HEK293 (cell line): Measurements from ENCODE around the gene RAPGEFL1.

Source experiments
- ATF2 ChIP-seq: fragments of 450-650 bp; formaldehyde crosslinking; IDR thresholded peaks from 2 replicates; pipeline ENCODE4 v1.5.1; 2016; ENCODE audit warnings: missing biosample characterization, missing genetic modification characterization, low read depth
- CTCF ChIP-seq: fragments of 450-650 bp; formaldehyde crosslinking; IDR thresholded peaks from 2 replicates; pipeline ENCODE4 v1.5.1; 2016; ENCODE audit warnings: missing biosample characterization, missing genetic modification characterization
- KLF1 ChIP-seq: fragments of 450-650 bp; formaldehyde crosslinking; IDR thresholded peaks from 2 replicates; pipeline ENCODE4 v1.5.1; 2016; ENCODE audit warnings: missing biosample characterization, missing genetic modification characterization
- PRDM10 ChIP-seq: fragments of 450-650 bp; formaldehyde crosslinking; IDR thresholded peaks from 2 replicates; pipeline ENCODE4 v1.5.1; 2016; ENCODE audit warnings: missing biosample characterization, missing genetic modification characterization
- YY1 ChIP-seq: fragments of 450-650 bp; formaldehyde crosslinking; IDR thresholded peaks from 2 replicates; pipeline ENCODE4 v1.5.1; 2018; ENCODE audit warnings: missing biosample characterization, missing genetic modification characterization
- ZBTB11 ChIP-seq: fragments of 450-650 bp; formaldehyde crosslinking; conservative IDR thresholded peaks from 2 replicates; pipeline ENCODE4 v1.5.1; 2016; ENCODE audit warnings: low read depth, missing biosample characterization, missing genetic modification characterization
- ZNF19 ChIP-seq: fragments of 450-650 bp; formaldehyde crosslinking; IDR thresholded peaks from 2 replicates; pipeline ENCODE4; 2016; ENCODE audit warnings: missing biosample characterization, missing genetic modification characterization, low read depth
- ZNF239 ChIP-seq: fragments of 450-650 bp; formaldehyde crosslinking; IDR thresholded peaks from 2 replicates; pipeline ENCODE4 v1.5.1; 2016; ENCODE audit warnings: missing biosample characterization, missing genetic modification characterization
- ZNF416 ChIP-seq: fragments of 450-650 bp; formaldehyde crosslinking; IDR thresholded peaks from 2 replicates; pipeline ENCODE4 v1.5.1; 2016; ENCODE audit warnings: missing biosample characterization, missing genetic modification characterization
- ZNF549 ChIP-seq: fragments of 450-650 bp; IDR thresholded peaks from 2 replicates; pipeline ENCODE4 v1.5.1; 2018; ENCODE audit warnings: missing biosample characterization, missing genetic modification characterization, mild to moderate bottlenecking, inconsistent platforms, moderate library complexity
- ZNF768 ChIP-seq: fragments of 450-650 bp; formaldehyde crosslinking; IDR thresholded peaks from 2 replicates; pipeline ENCODE4 v1.5.1; 2018; ENCODE audit warnings: missing biosample characterization, mild to moderate bottlenecking, missing genetic modification characterization

GRCh38 chr17:40135817-40136216 is 41.5 kb upstream of the RAPGEFL1 start:
- TF ChIP-seq ZNF768 (tag by site-specific recombination) (no peak), PRDM10 (tag by site-specific recombination) (no peak), CTCF (tag by site-specific recombination) (no peak), ZNF416 (tag by site-specific recombination) (no peak), ZBTB11 (no peak), ZNF19 (tag by site-specific recombination) (no peak), ZNF239 (tag by site-specific recombination) (no peak), ZNF549 (tag by site-specific recombination) (no peak), YY1 (tag by site-specific recombination) (no peak), ATF2 (tag by site-specific recombination) (no peak), KLF1 (tag by site-specific recombination) (no peak)
